Thoracic aorta endothelial cell (primary cell): ENCODE measurements around the gene ODR4. TPM values are rescaled to one million over a fixed set of nuclear protein-coding genes. Genes with fewer than 3 reads are reported as not detected.

Source experiments
- total RNA-seq: library from RNA; depleted of rRNA; stranded (reverse); fragments of >200 nt; gene quantifications from 2 replicates; pipeline ENCODE4 v1.2.3, GENCODE V29; 2012

Gene ODR4
- 20.2 and 22.8 TPM in 2 replicates for total RNA-seq

DNA sequence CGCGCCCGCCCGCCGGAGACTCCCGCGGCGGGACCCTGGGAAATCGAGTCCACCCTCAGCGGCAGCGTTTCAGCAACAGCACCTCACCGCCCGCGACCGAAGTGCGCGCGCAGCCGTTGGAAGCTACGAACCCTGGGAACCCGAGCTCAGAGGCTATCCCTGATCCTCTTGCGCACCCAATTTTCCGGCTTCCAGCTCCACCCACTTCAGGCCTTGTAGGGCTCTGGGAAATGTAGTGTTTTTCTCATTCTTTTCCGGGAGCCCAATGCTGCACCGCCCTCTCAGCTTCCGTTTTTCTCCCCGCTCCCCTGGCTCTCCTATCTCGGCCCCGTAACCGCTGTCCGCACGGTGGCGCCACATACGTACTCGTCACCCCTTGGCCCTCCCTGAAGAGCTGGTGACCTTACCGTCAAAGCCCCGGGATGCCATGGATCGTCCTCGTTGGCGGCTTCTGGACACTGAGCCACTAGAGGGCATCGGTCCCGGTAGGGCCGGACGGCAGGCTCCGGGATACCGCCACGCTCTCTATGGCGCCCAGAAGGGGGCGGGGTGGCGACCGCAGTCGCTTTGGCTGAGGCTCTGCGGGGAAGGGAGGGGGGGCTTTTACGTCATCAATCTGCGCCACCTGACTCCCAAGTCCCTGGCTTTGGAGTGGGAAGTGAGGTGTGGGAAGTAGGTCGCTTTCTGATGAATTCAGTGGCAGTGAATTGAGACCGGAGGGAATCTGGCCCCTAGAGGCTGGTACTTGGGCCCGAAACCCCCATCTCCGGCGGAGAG, at the start of gene ODR4, which contains the start of gene TPR:
TSS of gene ODR4 (plus strand) at position 687 of the 777 bp plus-strand sequence. CDS start 3,948 bp downstream, outside the sequence.
TSS of gene TPR (minus strand) at position 102 of the 777 bp plus-strand sequence. CDS start 225 bp downstream, outside the sequence.

DNA sequence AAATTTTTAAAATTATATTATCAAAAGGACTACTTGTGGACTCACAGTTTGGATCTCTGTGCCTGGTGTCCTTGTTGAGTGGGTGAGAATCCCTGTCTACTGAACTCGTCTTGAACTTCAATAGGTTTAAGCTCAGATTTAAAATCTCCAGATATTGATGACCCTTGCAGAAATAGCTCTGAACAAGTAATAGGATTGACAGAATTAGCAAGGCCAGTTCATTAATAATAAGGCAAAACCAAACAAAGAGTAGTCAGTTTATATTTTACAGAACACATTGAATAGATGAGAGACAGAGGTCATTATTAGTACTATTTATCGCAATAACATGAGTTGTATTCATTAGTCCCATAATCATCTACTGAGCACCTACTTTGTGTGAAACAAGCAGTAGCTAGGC, 85.4 kb downstream of the ODR4 start, which contains the start of gene PDC:
TSS of gene PDC (minus strand) at position 101 of the 400 bp plus-strand sequence. CDS start 11,655 bp downstream, outside the sequence.

Other genes with a start within 250 kb of the ODR4 start
- under 0.01 TPM in 1 of 2 replicates, not detected in the other for gene PRG4, start 79.6 kb upstream of the ODR4 start, total RNA-seq
- 117 and 140 TPM in 2 replicates for gene TPR, start 585 bp upstream of the ODR4 start, total RNA-seq
- not detected in 2 replicates for gene PDC, start 85.3 kb downstream of the ODR4 start, total RNA-seq